HG03045 (cell line): ENCODE data around the gene DDA1.
"Not testable (repeated sequence)": the region's sequence is repeated elsewhere in the genome, so short reads cannot be mapped to it uniquely, and the experiment has no call there.

ENCODE experiments used
- ATAC-seq: cut with Tn5 transposase; IDR thresholded peaks from one replicate; pipeline ENCODE4 v1.9.1; 2021; ENCODE audit warnings: mild to moderate bottlenecking, moderate library complexity; ENCODE audit not compliant: unreplicated experiment

The DDA1 gene

DNA sequence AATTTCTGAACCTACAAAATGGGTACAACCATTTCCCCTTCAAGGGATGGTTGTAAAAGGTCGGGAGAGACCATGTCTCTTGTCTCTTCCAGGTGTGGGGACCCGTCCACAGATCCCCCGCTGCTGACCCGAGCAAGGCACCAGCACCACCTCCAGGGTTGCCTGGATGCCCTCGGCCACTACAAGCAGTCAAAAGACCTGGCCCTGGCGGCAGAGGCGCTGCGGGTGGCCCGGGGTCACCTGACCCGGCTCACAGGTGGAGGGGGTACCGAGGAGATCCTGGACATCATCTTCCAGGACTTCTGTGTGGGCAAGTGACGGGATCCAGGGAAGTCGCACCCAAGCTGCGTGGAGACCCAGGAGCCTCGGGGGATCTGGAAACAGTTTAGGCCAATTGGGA lies 32.0 kb downstream of the DDA1 start:
- no peak for ATAC-seq

DNA sequence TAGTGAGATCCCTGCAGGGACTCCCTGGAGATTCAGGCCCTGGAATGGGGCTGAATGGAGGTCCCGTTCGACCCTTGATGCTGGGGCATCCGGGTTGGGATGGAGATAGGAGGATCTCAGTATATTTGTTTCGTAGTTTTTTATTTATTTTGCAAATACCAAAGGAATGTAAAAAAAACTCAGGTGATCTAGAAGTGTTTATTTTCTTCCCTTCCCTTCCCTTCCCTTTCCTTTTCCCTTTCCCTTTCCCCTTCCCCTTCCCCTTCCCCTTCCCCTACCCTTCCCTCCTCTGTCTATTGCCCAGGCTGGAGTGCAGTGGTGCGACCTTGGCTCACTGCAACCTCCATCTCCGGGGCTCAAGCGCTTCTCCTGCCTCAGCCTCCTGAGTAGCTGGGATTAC lies 32.5 kb downstream of the DDA1 start:
- ATAC-seq, result no peak

DNA sequence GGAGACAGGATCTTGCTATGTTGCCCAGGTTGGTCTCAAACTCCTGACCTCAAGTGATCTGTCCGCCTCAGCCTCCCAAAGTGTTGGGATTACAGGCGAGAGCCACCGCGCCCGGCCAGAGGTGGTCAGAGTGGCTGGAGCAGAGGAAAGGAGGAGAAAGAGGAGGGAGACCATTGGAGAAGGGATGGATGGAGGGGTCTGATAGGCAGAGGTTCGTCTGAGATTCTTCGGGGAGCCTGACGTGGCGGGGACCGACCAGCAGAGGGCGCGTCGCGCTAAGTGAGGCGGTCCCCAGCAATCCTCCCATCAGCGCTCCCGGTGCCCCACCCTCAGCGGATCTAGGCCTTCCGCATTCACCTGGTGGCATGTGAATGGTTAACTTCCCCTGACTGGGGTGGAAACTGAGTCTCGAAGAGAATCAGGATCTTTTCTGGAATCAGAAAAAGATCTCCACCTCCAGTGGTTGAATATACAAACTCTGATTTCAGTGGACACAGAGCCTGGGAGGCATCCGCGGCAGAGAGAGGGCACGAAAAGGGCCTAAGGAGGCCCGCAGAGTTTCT lies 36.8 kb downstream of the DDA1 start:
- ATAC-seq, result no peak

DNA sequence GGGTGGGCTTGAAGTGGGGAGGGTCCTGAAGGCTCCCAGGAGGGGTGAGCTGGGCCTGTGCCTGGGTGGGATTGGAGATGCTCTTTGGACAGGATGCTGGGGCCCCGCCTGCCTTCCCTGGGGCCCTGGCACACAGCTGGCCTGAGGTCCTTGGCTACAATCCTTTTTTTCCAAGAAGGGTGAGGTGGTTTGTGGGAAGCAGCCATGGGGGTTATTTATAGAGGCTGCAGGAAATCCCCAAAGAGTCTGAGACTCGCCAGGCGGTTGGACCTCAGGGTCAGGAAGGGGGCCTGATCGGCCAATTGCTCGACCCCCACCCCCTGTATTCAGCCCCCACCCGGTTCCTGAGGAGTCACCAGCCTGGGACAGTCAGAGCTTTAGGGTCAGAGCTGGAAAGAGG lies 38.0 kb downstream of the DDA1 start:
- no peak for ATAC-seq

DNA sequence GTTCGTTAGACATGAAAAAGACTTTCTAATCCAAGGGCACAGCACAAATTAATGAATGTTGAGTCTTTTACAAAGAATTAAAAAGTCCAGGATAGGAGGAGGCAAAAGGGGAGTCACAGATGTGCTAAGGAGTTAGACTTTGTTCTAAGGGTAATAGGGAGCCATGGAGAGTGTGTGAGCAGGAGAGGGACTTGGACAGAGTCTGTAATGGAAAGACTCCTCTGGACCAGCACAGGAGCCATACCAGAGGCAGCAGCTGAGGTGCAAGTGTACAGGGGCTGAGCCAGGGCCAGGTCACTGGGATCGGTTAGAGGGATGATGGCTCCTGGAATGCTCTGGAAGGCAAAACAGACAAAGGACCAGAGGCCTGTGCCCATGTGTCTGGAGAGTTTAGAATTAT lies 38.5 kb downstream of the DDA1 start:
- ATAC-seq, result no peak

DNA sequence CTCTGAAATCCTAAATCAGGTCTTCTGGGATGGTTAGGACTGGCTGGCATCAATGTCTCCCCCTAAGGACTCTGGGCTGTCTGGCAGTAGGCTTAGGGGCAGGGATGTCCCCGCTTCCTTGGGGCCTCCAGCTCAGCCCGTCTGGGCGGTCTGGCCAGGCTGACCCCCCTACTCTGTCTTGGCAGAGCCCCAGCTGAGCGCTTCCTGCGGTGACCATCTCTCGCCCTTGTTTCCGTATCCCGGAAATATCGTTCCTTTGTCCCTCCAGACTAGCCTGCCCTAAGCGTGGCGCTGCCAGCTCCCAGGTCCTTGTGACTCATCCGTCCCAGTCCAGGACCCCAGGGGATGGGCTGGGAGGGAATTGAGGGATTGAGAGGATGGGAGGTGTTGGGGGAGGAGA lies 39.3 kb downstream of the DDA1 start:
- ATAC-seq, result no peak

DNA sequence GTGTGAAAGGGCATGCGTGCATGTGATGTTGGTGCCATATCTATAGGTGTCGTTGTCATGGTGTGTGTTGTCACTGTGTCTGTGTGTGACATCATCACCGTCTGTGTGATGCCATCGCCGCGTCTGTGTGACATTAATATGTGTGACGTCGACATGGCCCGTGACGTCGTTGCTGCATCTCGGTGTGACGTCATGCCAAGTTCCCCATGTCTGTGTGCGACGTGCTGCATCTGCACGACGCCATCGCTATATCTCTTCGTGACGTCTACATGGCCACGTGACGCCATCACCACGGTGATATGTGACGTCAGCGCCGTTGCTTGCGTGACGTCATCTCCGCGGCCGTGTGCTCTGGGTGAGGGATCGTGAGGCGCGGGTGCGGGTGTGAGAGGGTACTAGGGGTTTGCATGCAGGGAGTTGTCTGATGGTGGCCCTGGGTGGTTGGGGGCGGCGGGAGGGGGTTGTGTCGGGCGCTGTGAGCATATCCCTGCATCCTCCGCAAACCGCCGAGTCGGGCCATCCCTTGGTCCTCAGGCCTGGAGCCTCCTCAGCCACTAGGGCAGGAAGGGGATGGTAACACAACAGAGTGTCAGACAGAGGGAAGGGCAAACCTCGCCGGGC lies 42.6 kb downstream of the DDA1 start:
- ATAC-seq, result no peak

DNA sequence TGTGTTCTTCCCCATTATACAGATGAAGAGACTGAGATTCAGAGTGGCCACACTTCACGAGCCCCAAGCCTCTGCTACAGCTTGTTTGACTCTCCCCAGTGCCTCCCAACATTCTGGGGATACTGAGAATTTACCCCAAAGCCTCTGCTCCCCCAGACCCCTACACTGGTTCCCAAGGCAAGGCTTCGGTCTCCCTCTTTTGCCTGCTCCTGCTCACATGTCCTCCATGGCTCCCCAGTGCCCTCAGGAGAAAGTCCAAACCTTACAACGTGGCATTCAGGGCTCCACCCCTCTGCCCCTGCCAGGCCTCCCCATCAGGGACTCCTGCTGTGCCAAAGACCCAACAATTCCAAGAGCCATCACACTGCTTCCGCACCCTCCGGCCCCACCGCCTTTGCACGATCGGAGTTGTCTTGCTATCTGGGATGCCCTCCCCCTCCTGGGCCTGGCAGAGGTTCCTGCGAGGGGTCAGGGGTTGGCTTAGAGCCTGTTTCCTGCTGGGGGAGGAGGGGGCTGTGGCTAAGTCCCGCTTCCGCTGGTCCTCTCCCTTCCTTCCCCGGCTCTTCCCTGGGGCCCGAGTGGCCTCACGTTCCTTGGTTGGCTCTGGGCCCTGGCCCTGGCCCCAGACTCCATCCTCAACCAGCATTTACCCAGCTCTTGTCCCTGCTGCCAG lies 43.4 kb downstream of the DDA1 start:
- ATAC-seq, result no peak

DNA sequence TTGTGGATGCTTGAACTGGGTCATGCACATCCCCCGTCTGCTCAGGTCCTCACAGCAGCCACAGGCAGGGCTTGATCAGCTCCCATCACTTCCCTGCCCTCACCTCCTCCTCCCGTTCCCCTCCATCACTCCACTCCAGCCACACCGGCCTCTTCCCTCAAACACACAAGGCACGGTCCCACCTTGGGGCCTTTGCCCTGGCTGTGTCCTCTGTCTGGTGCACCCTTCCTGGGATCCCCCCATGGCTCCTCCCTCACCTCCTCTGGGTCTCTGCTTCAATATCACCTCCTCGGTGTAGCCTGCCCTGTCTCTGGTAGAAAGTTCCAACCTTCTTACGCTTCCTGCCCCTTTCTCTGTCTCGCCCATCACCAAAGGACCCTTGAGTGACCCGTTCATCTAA lies 44.0 kb downstream of the DDA1 start:
- no peak for ATAC-seq

DNA sequence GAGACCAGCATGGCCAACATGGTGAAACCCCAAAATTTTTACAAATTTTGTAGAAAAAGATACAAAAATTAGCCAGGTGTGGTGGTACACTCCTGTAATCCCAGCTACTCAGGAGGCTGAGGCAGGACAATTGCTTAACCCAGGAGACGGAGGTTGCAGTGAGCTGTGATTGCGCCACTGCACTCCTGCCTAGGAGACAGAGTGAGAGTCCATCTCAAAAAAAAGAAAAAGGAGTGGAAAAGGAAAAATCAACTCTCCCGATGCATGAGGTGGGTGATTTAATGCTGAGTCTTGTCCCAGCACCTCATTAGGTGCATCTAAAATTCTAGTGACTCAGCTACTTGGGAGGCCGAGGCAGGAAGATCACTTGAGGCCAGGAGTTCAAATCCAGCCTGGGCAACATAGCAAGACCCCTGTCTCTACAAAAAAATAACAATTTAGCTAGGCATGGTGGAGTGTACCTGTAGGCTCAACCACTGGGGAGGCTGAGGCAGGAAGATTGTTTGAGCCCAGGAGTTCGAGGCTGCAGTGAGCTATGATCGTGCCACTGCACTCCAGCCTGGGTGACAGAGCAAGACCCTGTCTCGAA lies 47.8 kb downstream of the DDA1 start:
- no peak for ATAC-seq

DNA sequence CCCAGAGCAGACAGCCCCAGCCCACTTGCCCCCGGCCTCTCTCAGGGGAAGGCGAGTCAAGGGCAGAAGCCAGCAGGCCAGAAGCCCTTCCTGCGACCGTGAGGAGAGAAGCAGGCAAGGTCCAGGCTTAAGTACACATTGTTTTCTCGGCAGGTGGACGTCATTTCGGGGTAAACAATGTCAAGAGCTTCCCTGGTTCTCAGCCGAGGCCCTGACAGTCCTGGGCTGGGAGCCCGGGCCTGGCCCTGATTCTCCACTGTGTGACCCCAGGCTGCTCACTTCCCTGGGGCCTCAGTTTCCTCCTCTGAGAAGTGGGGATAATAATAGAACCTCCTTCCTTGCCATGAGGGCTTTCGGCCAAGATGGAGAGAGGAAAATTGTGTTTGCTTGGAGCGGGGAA lies 48.4 kb downstream of the DDA1 start:
- no peak for ATAC-seq

DNA sequence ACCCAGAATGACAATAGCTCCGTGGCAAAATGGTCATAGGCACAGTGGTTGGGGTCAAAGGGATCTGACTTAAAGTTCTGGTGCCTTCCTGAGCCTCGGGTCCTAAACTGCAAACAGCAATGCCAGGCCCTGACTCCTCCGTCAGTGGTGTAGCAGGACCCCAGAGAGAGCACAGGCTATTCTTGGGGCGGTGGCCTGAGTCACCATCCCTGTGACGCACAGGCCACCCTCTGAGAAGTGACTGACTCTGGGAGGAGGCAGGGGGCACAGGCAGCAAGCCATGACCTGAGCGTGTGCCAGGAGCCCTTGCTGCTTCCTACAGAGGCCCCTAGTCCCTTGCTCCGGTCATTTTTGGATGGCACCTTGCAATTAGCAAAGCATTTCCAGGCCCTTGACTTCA lies 49.0 kb downstream of the DDA1 start:
- no peak for ATAC-seq

DNA sequence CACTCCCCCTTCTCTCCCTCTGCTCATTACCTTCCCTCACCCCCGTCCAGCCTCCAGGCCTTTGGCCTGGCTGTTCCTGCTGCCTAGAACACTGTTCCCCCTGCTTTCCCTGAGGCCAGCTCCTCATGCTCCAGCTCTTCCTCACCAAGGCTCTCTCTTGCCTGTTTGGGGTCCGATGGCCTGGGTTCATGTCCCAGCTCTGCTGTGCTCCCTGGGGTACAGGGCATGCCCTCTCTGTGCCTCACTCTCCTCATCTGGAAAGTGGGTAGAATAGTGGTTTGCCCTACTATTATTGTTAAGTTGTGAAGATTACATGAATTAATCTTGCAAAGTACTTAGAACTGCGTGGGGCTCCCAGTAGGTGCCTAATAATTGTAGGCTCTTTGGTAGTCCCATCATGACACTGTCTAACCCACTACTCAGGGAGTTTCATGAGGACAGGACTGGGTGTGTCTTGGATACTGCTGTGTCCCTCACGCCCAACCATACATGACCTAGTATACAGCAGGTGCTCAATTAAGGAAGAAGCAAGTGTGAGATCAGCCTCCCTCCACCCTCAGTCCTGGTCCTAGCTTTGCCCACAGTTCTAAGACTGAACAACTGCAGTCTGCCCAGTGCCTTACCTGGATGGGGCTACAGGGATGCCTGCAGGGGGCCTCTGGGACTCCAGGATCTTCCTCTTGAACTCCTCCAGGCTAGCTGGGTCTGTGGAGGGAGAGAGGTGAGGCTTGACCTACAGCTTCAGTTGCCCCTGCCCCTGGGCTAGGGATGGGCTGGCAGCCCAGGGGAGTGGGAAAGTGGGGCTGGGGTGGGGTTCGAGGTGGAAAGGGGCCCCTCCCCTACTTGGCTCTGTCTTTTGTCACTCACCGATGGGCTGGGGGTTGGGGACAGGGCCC lies 50.8 kb downstream of the DDA1 start:
- no peak for ATAC-seq

DNA sequence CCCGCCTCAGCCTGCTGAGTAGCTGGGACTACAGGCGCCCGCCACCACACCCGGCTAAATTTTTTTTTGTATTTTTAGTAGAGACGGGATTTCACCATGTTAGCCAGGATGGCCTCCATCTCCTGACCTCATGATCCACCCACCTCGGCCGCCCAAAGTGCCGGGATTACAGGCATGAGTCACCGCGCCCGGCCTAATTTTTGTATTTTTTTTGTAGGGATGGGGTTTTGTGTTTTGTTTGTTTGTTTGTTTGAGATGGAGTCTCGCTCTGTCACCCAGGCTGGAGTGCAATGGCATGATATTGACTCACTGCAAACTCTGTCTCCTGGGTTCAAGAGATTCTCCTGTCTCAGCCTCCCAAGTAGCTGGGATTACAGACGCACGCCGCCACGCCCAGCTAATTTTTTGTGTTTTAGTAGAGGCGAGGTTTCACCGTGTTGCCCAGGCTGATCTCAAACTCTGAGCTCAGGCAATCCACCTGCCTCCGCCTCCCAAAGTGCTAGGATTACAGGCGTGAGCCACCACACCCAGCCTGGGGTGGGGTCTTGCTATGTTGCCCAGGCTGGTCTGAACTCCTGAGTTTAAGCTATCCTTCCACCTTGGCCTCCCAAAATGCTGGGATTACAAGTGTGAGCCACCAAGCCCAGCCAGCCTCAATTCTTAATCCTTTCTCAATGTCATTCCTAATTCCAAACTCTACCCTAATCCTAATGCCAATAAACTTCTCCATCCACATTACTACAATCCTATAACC lies 54.7 kb downstream of the DDA1 start:
- not testable (repeated sequence) for ATAC-seq

DNA sequence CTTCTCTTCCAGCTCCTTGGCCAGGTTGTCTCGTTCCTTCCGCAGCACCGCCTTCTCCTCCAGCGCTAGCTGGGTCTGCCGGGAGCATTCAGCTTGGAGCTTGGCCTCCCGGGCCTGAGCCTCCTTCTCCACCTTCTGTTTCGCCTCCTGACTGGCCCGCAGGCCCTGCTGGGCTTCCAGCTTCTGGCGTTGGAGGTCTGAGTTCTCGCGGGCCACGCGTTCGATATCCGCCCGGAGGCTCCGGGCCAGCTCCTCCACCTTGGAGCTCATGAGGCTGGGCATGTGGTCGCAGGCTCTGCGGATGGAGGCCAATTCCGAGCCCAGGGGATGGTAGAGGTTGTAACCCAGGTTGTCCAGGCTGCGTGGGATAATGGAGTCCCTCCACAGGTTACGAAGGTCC lies 56.0 kb downstream of the DDA1 start:
- ATAC-seq, result no peak

DNA sequence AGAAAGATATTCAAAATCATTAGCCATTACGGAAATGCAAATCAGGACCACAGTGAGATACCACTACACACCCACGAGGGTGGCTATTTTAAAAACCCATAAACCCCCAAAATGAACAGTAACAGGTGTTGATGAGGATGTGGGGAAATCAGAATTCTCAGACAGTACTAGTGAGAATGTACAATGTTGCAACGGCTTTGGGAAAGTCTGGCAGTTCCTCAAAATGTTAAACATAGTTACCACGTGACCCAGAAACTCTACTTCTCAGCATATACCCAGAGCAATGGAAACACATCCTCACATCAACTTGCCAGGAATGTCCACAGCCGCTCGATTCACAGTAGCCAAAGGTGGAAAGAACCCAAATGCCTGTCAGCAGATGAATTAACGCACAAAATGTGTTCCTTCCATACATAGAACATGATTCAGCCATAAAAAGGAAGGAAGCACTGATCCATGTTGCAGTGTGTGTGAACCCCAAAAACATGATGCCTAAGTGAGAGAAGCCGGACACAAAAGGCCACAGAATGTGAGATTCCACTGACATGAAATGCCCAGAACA lies 60.7 kb downstream of the DDA1 start:
- ATAC-seq, result peak; percentile 76
